H1 (cell line): ENCODE data around the gene PPARD. TPM values are rescaled to one million over a fixed set of nuclear protein-coding genes. Genes with fewer than 3 reads are reported as not detected.

Source experiments
- CTCF ChIA-PET: fragments of 300-600 bp; sonication (Branson Sonifier 250); formaldehyde crosslinking; loops from one replicate; lab custom pipeline; 2021; ENCODE audit not compliant: partially characterized antibody; lab: Charles Lee
- POLR2A ChIA-PET: fragments of 300-600 bp; sonication (Branson Sonifier 250); formaldehyde crosslinking; loops from one replicate; lab custom pipeline; 2021; ENCODE audit warnings: inconsistent platforms; ENCODE audit not compliant: partially characterized antibody; lab: Charles Lee
- DNase-seq, 2 experiments: peaks; one replicate each; pipeline versions ENCODE4 v3.0.0 to v3.0.0-alpha.2; 2010 to 2022; ENCODE audit warnings: low spot score in 2 of 2, low read depth in 1 of 2, mixed read lengths in 1 of 2
- FAIRE-seq: peaks from 2 replicates; lab custom pipeline; 2011; peaks lifted over from hg19 to GRCh38; lab: Jason Lieb, UNC
- H2AFZ ChIP-seq: 2 replicates; pipeline ENCODE4 v1.8.1; 2012; ENCODE audit warnings: low read length, inconsistent platforms
- H2AK5ac ChIP-seq: 2 replicates; pipeline ENCODE4 v1.6.1; 2013; ENCODE audit warnings: low read depth, low read length
- H2BK120ac ChIP-seq: replicated peaks from 2 replicates; pipeline ENCODE3; 2013; ENCODE audit warnings: low read depth, low read length, inconsistent platforms
- H2BK12ac ChIP-seq: 2 replicates; pipeline ENCODE4 v1.6.1; 2013; ENCODE audit warnings: low read depth, low read length
- H2BK15ac ChIP-seq: 2 replicates; pipeline ENCODE4 v1.6.1; 2013; ENCODE audit warnings: low read length
- H2BK20ac ChIP-seq: 2 replicates; pipeline ENCODE4 v1.6.1; 2013; ENCODE audit warnings: low read length
- H2BK5ac ChIP-seq: 2 replicates; pipeline ENCODE4 v1.6.1; 2013; ENCODE audit warnings: low read depth, low read length
- H3K14ac ChIP-seq: 2 replicates; pipeline ENCODE4 v1.6.1; 2013; ENCODE audit warnings: inconsistent platforms; ENCODE audit not compliant: insufficient read length
- H3K18ac ChIP-seq: 2 replicates; pipeline ENCODE4 v1.6.1; 2013; ENCODE audit warnings: low read length; ENCODE audit errors: extremely low read depth
- H3K23ac ChIP-seq: 2 replicates; pipeline ENCODE4 v1.6.1; 2013; ENCODE audit warnings: inconsistent platforms; ENCODE audit not compliant: insufficient read length
- H3K23me2 ChIP-seq: 2 replicates; pipeline ENCODE4 v1.6.1; 2013; ENCODE audit warnings: low read depth, low read length
- H3K27ac ChIP-seq: 2 replicates; pipeline ENCODE4 v1.6.1; 2011; ENCODE audit warnings: low read depth, low read length, inconsistent platforms
- H3K27me3 ChIP-seq, 4 experiments: replicated peaks in 1 of 4; 1 replicate in 1 of 4; 2 replicates in 3 of 4; pipeline versions ENCODE4 v1.6.1 to v1.8.1; 2011 to 2013; ENCODE audit warnings: low read length in 3 of 4, mild to moderate bottlenecking in 3 of 4, inconsistent platforms in 2 of 4, mixed read lengths in 2 of 4, moderate library complexity in 1 of 4; ENCODE audit not compliant: control insufficient read depth in 3 of 4, insufficient read depth in 3 of 4; ENCODE audit errors: extremely low read depth in 1 of 4
- H3K36me3 ChIP-seq, 4 experiments: 2 replicates each; pipeline versions ENCODE4 v1.6.1 to v1.8.1; 2011 to 2013; ENCODE audit warnings: mild to moderate bottlenecking in 4 of 4, low read length in 3 of 4, moderate library complexity in 2 of 4, control low read depth in 1 of 4, inconsistent platforms in 1 of 4; ENCODE audit not compliant: insufficient read depth in 4 of 4, control insufficient read depth in 2 of 4
- H3K4ac ChIP-seq: replicated peaks from 2 replicates; pipeline ENCODE3; 2013; ENCODE audit warnings: low read length, low read depth, mixed read lengths, inconsistent platforms; ENCODE audit not compliant: insufficient read length
- H3K4me1 ChIP-seq, 4 experiments: replicated peaks in 1 of 4; 1 replicate in 1 of 4; 2 replicates in 3 of 4; pipeline versions ENCODE4 v1.6.1 to v1.8.1; 2011 to 2013; ENCODE audit warnings: low read length in 3 of 4, inconsistent platforms in 2 of 4, mixed read lengths in 1 of 4; ENCODE audit not compliant: insufficient read depth in 4 of 4, control insufficient read depth in 3 of 4
- H3K4me2 ChIP-seq, 2 experiments: 2 replicates each; pipeline versions ENCODE4 v1.6.1 to v1.8.1; 2011 to 2013; ENCODE audit warnings: low read depth in 2 of 2, low read length in 2 of 2, control low read depth in 1 of 2, inconsistent platforms in 1 of 2, mild to moderate bottlenecking in 1 of 2; ENCODE audit not compliant: insufficient read depth in 1 of 2
- H3K4me3 ChIP-seq, 4 experiments: fragments of 200-600, 300-600 bp in 1 of 4; sonication (generic), shearing (Covaris generic), sonication (Bioruptor Twin) in 1 of 4; 2 replicates each; pipeline versions ENCODE4 v1.5.1 to v1.8.1; 2011 to 2016; ENCODE audit warnings: low read length in 4 of 4, low read depth in 3 of 4, control low read depth in 2 of 4, inconsistent platforms in 2 of 4, mild to moderate bottlenecking in 2 of 4, mixed read lengths in 1 of 4, moderate library complexity in 1 of 4; ENCODE audit not compliant: insufficient read depth in 2 of 4; ENCODE audit errors: extremely low read depth in 1 of 4
- H3K56ac ChIP-seq: replicated peaks from 2 replicates; pipeline ENCODE3; 2013; ENCODE audit warnings: low read depth, mild to moderate bottlenecking, mixed read lengths, low read length, inconsistent platforms; ENCODE audit not compliant: insufficient read length
- H3K79me1 ChIP-seq: 2 replicates; pipeline ENCODE4 v1.6.1; 2013; ENCODE audit warnings: low read depth, low read length, control low read depth
- H3K79me2 ChIP-seq, 2 experiments: 2 replicates each; pipeline versions ENCODE4 v1.6.1 to v1.8.1; 2012 to 2013; ENCODE audit warnings: low read length in 2 of 2, mild to moderate bottlenecking in 2 of 2, inconsistent platforms in 1 of 2; ENCODE audit not compliant: insufficient read depth in 2 of 2, control insufficient read depth in 1 of 2
- H3K9ac ChIP-seq, 4 experiments: replicated peaks in 1 of 4; 1 replicate in 1 of 4; 2 replicates in 3 of 4; pipeline versions ENCODE4 v1.6.1 to v1.8.1; 2011 to 2013; ENCODE audit warnings: low read depth in 3 of 4, low read length in 3 of 4, control low read depth in 2 of 4, mild to moderate bottlenecking in 2 of 4, moderate library complexity in 2 of 4, inconsistent platforms in 1 of 4; ENCODE audit errors: extremely low read depth in 1 of 4
- H3K9me3 ChIP-seq, 2 experiments: 2 replicates each; pipeline versions ENCODE4 v1.6.1 to v1.8.1; 2012 to 2013; ENCODE audit warnings: mild to moderate bottlenecking in 2 of 2, moderate library complexity in 2 of 2, control low read depth in 1 of 2, inconsistent platforms in 1 of 2, low read depth in 1 of 2, low read length in 1 of 2, mixed read lengths in 1 of 2; ENCODE audit not compliant: insufficient read depth in 2 of 2
- H4K20me1 ChIP-seq, 2 experiments: replicated peaks in 1 of 2; 2 replicates each; pipeline versions ENCODE3 to v1.8.1; 2011 to 2013; ENCODE audit warnings: inconsistent platforms in 2 of 2, low read length in 2 of 2, mild to moderate bottlenecking in 1 of 2; ENCODE audit not compliant: insufficient read depth in 2 of 2, control insufficient read depth in 1 of 2
- H4K5ac ChIP-seq: 2 replicates; pipeline ENCODE4 v1.6.1; 2013; ENCODE audit warnings: low read length, low read depth, mixed read lengths, inconsistent platforms; ENCODE audit not compliant: insufficient read length
- H4K8ac ChIP-seq: 2 replicates; pipeline ENCODE4 v1.8.0; 2013; ENCODE audit warnings: mild to moderate bottlenecking, moderate library complexity, low read length, inconsistent platforms; ENCODE audit not compliant: insufficient read depth; ENCODE audit errors: extremely low read depth
- H4K91ac ChIP-seq: replicated peaks from 2 replicates; pipeline ENCODE3; 2013; ENCODE audit warnings: low read length, mixed read lengths, inconsistent platforms; ENCODE audit not compliant: insufficient read length
- CTBP2 ChIP-seq: IDR thresholded peaks from 2 replicates; pipeline ENCODE4 v1.7.0; 2011; ENCODE audit warnings: borderline replicate concordance, mild to moderate bottlenecking, moderate library complexity, mixed read lengths, low read length; ENCODE audit not compliant: insufficient read depth, insufficient read length
- FOSL1 ChIP-seq: IDR thresholded peaks from 2 replicates; pipeline ENCODE4 v1.6.1; 2011; ENCODE audit warnings: mild to moderate bottlenecking, low read depth, low read length, moderate library complexity; ENCODE audit not compliant: insufficient read depth
- TCF12 ChIP-seq: IDR thresholded peaks from 2 replicates; pipeline ENCODE4 v1.6.1; 2011; ENCODE audit warnings: low read depth, mild to moderate bottlenecking, low read length
- WGBS, 2 experiments: shearing (Covaris generic) in 1 of 2; methylation state at CpG; one replicate each; pipeline versions ENCODE4 v1.1.6 to v1.1.7; 2013 to 2015; ENCODE audit warnings: low lambda C conversion rate in 2 of 2, mixed read lengths in 2 of 2, inconsistent platforms in 1 of 2, low coverage in 1 of 2, missing lambda C conversion rate in 1 of 2; ENCODE audit not compliant: insufficient replicate concordance in 2 of 2, insufficient coverage in 1 of 2, insufficient read length in 1 of 2; ENCODE audit errors: extremely low coverage in 1 of 2, missing lambda C conversion rate in 1 of 2; 5-methylcytosine and 5-hydroxymethylcytosine counted together
- polyA plus RNA-seq, 7 experiments: library from polyadenylated mRNA; depleted of rRNA in 3 of 7; stranded (reverse) in 5 of 7; unstranded in 2 of 7; fragments of >200 nt in 5 of 7; fragments of 200-250 nt in 2 of 7; gene quantifications; 1 replicate in 5 of 7; 2 replicates in 1 of 7; 4 replicates in 1 of 7; pipeline versions ENCODE4 v1.2.1 to v1.2.3, GENCODE V29; 2011 to 2013; ENCODE audit warnings: missing spikeins in 2 of 7, mixed read lengths in 2 of 7
- total RNA-seq: library from RNA; stranded (reverse); fragmentation: NEBNext Ultra II Directional; extraction: Animal tissue kit (Norgen Biotek cat#: 25700); gene quantifications from 2 replicates; pipeline ENCODE4 v1.2.1, GENCODE V29; 2021

PPARD gene
- total and polyA plus RNA-seq, 2 of the 8 experiments (the other 6 are each of a cell fraction or from before 2014, with no cell fraction given), result 14.6 to 14.9 TPM

- Histone ChIP-seq H2BK12ac (no peak overlapping the region), H4K5ac (no peak overlapping the region), H3K4me2 (no peak overlapping the region), H3K23ac (no peak overlapping the region), H2BK20ac (no peak overlapping the region), H4K91ac (no peak overlapping the region), H4K8ac (no peak overlapping the region), H3K79me1 (no peaks in the 10 kb centered on the region), H3K18ac (no peak overlapping the region), H3K27ac (no peak overlapping the region), H2BK120ac (no peak overlapping the region), H3K14ac (no peak overlapping the region), H3K9ac (no peak overlapping the region), H3K4me3 (no peak overlapping the region), H3K9me3 (no peaks in the 10 kb centered on the region), H2AK5ac (no peak overlapping the region), H4K20me1 (peaks cover 0 to 1% of the 10 kb centered on the region in 2 experiments), H2BK15ac (no peak overlapping the region), H3K4me1 (no peaks in the 10 kb centered on the region), H3K27me3 (no peaks in the 10 kb centered on the region; a peak in 1 of 7 replicates), H2BK5ac (no peak overlapping the region), H3K36me3 (no peaks in the 10 kb centered on the region), H3K4ac (no peak overlapping the region), H3K23me2 (no peaks in the 10 kb centered on the region), H3K56ac (no peak overlapping the region), H3K79me2 (no peaks in the 10 kb centered on the region), H2AFZ (no peak overlapping the region)
- ChIA-PET CTCF (interaction anchor here (0.8 to 20.6 kb wide), 11 partner anchors 10 to 426 kb away, joined by 3 to 358 read pairs (median 4); partner anchors contain the start of genes ARMC12 and DEF6), POLR2A (interaction anchor here (0.6 to 1.8 kb wide), 6 partner anchors 8 to 161 kb away, joined by 3 to 5 read pairs (median 4); no protein-coding TSS in a partner anchor)
- FAIRE-seq (no peak), DNase-seq (no peak)
- WGBS, 2 experiments, result 80% methylated on average over 6 of the region's 6 CpGs; no CpG with 5 or more reads in 1 of the 2 experiments
- no peak for TF ChIP-seq CTBP2
- TF ChIP-seq FOSL1, result no peak
- TF ChIP-seq TCF12, result no peak
Observed at GRCh38 chr6:35310265-35310831, 32.0 kb upstream of the PPARD start.
